GM19351 (cell line): Measurements from ENCODE around the gene HSD17B10.
A peak's percentile ranks its signal among the peaks of the same experiment; 100 is the strongest.
"Not testable (repeated sequence)": the region's sequence is repeated elsewhere in the genome, so short reads cannot be mapped to it uniquely, and the experiment has no call there.

Source experiments
- ATAC-seq: cut with Tn5 transposase; IDR thresholded peaks from one replicate; pipeline ENCODE4 v1.9.1; 2021; ENCODE audit warnings: mild to moderate bottlenecking, moderate library complexity; ENCODE audit not compliant: unreplicated experiment

The HSD17B10 gene

GRCh38 chrX:53438174-53438831, 4.1 kb upstream of the HSD17B10 start:
- ATAC-seq = no peak

GRCh38 chrX:53437206-53437605, 3.0 kb upstream of the HSD17B10 start:
- ATAC-seq = no peak

GRCh38 chrX:53435997-53436396, 1.8 kb upstream of the HSD17B10 start:
- ATAC-seq = peak; percentile 72

- no peak for ATAC-seq
Measured at GRCh38 chrX:53430231-53430630, 3.9 kb downstream of the HSD17B10 start.

GRCh38 chrX:53429755-53430154, 4.4 kb downstream of the HSD17B10 start:
- no peak for ATAC-seq

- no peak for ATAC-seq
Measured at GRCh38 chrX:53422861-53423306, 11.3 kb downstream of the HSD17B10 start, which contains the start of gene RIBC1. Gene RIBC1 (plus strand): TSS chrX:53422873. CDS start chrX:53426277, 3,404 bp downstream.

- ATAC-seq = peak; percentile 85
Measured at GRCh38 chrX:53422086-53422860, 11.9 kb downstream of the HSD17B10 start, which contains the start of gene SMC1A. Gene SMC1A (minus strand): TSS chrX:53422654. CDS start chrX:53422600, 54 bp downstream.

- ATAC-seq = peak; percentile 22
Measured at GRCh38 chrX:53421772-53422085, 12.4 kb downstream of the HSD17B10 start.

- no peak for ATAC-seq
Measured at GRCh38 chrX:53421125-53421524, 13.0 kb downstream of the HSD17B10 start.

- not testable (repeated sequence) for ATAC-seq
Measured at GRCh38 chrX:53420351-53420750, 13.8 kb downstream of the HSD17B10 start.

- no peak for ATAC-seq
Measured at GRCh38 chrX:53412446-53412845, 21.7 kb downstream of the HSD17B10 start.

- no peak for ATAC-seq
Measured at GRCh38 chrX:53403535-53403934, 30.6 kb downstream of the HSD17B10 start.

- no peak for ATAC-seq
Measured at GRCh38 chrX:53398216-53398615, 36.0 kb downstream of the HSD17B10 start.

- no peak for ATAC-seq
Measured at GRCh38 chrX:53395605-53396298, 38.4 kb downstream of the HSD17B10 start.

GRCh38 chrX:53383376-53384076, 50.6 kb downstream of the HSD17B10 start:
- ATAC-seq = no peak
